Activated naive CD8-positive, alpha-beta T cell treated with anti-CD3 and anti-CD28 coated beads for 36 hours (primary cell): ENCODE data around the gene GSTM3. TPM values are rescaled to one million over a fixed set of nuclear protein-coding genes. Genes with fewer than 3 reads are reported as not detected.
A peak's percentile ranks its signal among the peaks of the same experiment; 100 is the strongest.

Source experiments
- DNase-seq: peaks from one replicate; pipeline ENCODE4 v3.0.0; 2021
- H3K27ac Mint-ChIP-seq: one replicate; pipeline ENCODE4 v1.8.0; 2022; ENCODE audit warnings: mild to moderate bottlenecking, moderate library complexity, mixed read lengths
- H3K27me3 Mint-ChIP-seq: one replicate; pipeline ENCODE4 v1.8.0; 2022; ENCODE audit warnings: mild to moderate bottlenecking, mixed read lengths
- H3K36me3 Mint-ChIP-seq: one replicate; pipeline ENCODE4 v1.8.0; 2021; ENCODE audit warnings: mild to moderate bottlenecking, mixed read lengths
- H3K4me1 Mint-ChIP-seq: one replicate; pipeline ENCODE4 v1.8.0; 2021; ENCODE audit warnings: mixed read lengths
- H3K4me3 Mint-ChIP-seq: one replicate; pipeline ENCODE4 v1.8.0; 2022; ENCODE audit warnings: mild to moderate bottlenecking, moderate library complexity, mixed read lengths
- H3K9me3 Mint-ChIP-seq: one replicate; pipeline ENCODE4 v1.8.0; 2022; ENCODE audit warnings: mixed read lengths
- total RNA-seq, 2 experiments: library from RNA; stranded (reverse); gene quantifications; one replicate each; pipeline ENCODE4 v1.2.3, GENCODE V29; 2021

Gene GSTM3
- total RNA-seq, 2 experiments from 2014 or later, result 21.4 to 25.4 TPM

DNA sequence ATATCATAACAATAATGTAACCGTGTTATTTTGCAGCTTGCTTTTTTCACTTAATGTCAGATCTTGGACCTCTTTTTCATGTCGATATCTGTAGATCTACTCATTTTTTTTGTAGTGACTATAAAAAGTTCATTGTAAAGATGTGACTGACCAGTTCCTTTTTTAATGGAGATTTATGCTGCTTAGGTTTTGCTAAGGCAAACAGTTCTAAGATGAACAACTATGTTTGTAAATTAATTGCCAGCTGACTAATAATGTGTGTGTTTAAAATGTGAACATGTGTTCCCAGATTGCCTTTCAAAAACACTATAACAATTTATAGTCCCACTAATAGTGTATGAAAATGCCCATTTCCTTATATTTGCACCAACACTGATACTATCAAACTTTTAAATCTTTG lies 41.0 kb upstream of the GSTM3 start:
- H3K4me1 Mint-ChIP-seq, result no peaks in the 10 kb centered on the region
- no peaks in the 10 kb centered on the region for H3K27me3 Mint-ChIP-seq
- H3K36me3 Mint-ChIP-seq, result no peaks in the 10 kb centered on the region
- no peak for DNase-seq
- H3K4me3 Mint-ChIP-seq, result no peak overlapping the region
- no peak overlapping the region for H3K27ac Mint-ChIP-seq
- H3K9me3 Mint-ChIP-seq, result no peaks in the 10 kb centered on the region

GRCh38 chr1:109780982-109781381 lies 40.1 kb upstream of the GSTM3 start:
- Mint-ChIP-seq H3K27me3 (no peaks in the 10 kb centered on the region), H3K4me1 (peaks cover 3% of the 10 kb centered on the region), H3K36me3 (no peaks in the 10 kb centered on the region), H3K4me3 (no peak overlapping the region), H3K27ac (no peak overlapping the region), H3K9me3 (no peaks in the 10 kb centered on the region)
- no peak for DNase-seq

GRCh38 chr1:109777980-109778625 lies 37.3 kb upstream of the GSTM3 start:
- Mint-ChIP-seq H3K9me3 (no peaks in the 10 kb centered on the region), H3K27ac (no peak overlapping the region)

GRCh38 chr1:109777436-109777835 lies 36.6 kb upstream of the GSTM3 start:
- Mint-ChIP-seq H3K4me3 (no peak overlapping the region), H3K27ac (no peak overlapping the region), H3K4me1 (peaks cover 4% of the 10 kb centered on the region), H3K36me3 (no peaks in the 10 kb centered on the region), H3K27me3 (peaks cover 6% of the 10 kb centered on the region), H3K9me3 (no peaks in the 10 kb centered on the region)
- no peak for DNase-seq

More at GRCh38 chr1:109777980-109778625, 37.3 kb upstream of the GSTM3 start:
- peaks cover 6% of the 10 kb centered on the region for H3K27me3 Mint-ChIP-seq
- H3K36me3 Mint-ChIP-seq, result no peaks in the 10 kb centered on the region
- H3K4me1 Mint-ChIP-seq, result peaks cover 4% of the 10 kb centered on the region
- no peak overlapping the region for H3K4me3 Mint-ChIP-seq
- no peak for DNase-seq

GRCh38 chr1:109776911-109777310 lies 36.1 kb upstream of the GSTM3 start:
- no peak overlapping the region for H3K4me3 Mint-ChIP-seq
- no peak overlapping the region for H3K27ac Mint-ChIP-seq
- H3K9me3 Mint-ChIP-seq, result no peaks in the 10 kb centered on the region
- H3K36me3 Mint-ChIP-seq, result no peaks in the 10 kb centered on the region
- peaks cover 6% of the 10 kb centered on the region for H3K27me3 Mint-ChIP-seq
- peaks cover 6% of the 10 kb centered on the region for H3K4me1 Mint-ChIP-seq
- DNase-seq, result peak; percentile 71

GRCh38 chr1:109776206-109776835 lies 35.5 kb upstream of the GSTM3 start:
- H3K9me3 Mint-ChIP-seq, result no peaks in the 10 kb centered on the region
- no peak overlapping the region for H3K4me3 Mint-ChIP-seq
- H3K4me1 Mint-ChIP-seq, result peaks cover 6% of the 10 kb centered on the region
- no peak for DNase-seq
- H3K36me3 Mint-ChIP-seq, result no peaks in the 10 kb centered on the region
- H3K27ac Mint-ChIP-seq, result no peak overlapping the region
- H3K27me3 Mint-ChIP-seq, result peaks cover 6% of the 10 kb centered on the region

DNA sequence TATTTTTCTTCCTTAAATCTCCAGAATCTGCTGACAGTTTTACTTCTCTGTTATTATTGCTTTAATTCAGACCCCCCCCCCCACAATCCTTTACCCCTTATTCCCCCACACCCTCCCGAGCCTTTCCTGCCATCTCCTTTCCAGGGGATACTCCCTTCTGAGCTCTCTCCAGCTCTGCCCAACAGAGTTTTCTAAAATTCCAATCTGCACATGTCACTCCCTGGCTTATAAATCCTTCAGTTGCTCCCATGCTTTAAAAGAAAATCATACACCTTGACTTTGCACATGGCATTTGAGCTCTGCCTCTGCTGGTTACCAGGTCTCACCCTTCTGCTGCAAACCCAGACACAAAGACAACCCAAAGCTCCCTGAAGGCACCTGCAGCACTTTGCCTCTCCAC lies 34.6 kb upstream of the GSTM3 start:
- Mint-ChIP-seq H3K36me3 (no peaks in the 10 kb centered on the region), H3K9me3 (no peaks in the 10 kb centered on the region), H3K27ac (no peak overlapping the region), H3K4me3 (no peak overlapping the region), H3K27me3 (peaks cover 6% of the 10 kb centered on the region), H3K4me1 (peaks cover 6% of the 10 kb centered on the region)
- no peak for DNase-seq

- Mint-ChIP-seq H3K4me1 (peaks cover 6% of the 10 kb centered on the region), H3K4me3 (no peak overlapping the region), H3K27ac (no peak overlapping the region), H3K36me3 (no peaks in the 10 kb centered on the region), H3K27me3 (peaks cover 6% of the 10 kb centered on the region), H3K9me3 (no peaks in the 10 kb centered on the region)
- no peak for DNase-seq
Observed at GRCh38 chr1:109773900-109774485, 33.2 kb upstream of the GSTM3 start.

DNA sequence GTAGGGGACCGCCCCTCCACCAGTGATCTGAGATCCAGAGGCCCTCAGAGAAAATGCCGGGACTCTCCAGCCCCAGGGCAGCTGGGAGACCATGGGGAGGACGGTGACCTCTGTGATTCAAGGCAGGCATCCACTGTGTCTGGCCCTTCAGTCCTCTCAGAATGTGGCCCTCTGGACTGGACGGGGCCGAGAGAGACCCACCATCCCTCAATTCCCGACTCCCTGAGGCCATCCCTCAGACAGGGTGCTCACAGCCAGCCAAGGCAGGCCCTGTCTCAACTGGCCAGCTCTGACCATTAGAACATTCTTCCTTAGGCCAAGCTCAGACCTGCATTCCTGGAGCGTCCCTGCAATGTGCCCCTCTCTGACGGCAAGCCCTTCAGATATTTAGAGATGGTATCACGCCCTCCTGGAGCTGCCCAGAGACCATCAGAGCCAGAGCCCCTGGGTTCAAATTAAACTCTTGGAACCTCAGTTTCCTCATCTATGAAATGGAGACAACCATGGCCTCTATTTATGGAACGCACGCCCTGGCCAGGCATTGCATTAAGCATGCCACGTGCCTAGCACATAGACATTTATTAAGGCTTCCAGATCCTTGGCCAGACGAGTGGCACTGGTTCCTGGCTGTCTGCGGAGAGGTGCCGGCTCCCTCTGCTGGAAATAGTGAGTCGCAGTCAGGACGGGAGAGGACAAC lies 32.5 kb upstream of the GSTM3 start:
- Mint-ChIP-seq H3K4me3 (no peak overlapping the region), H3K4me1 (peaks cover 6% of the 10 kb centered on the region), H3K27ac (no peak overlapping the region), H3K9me3 (no peaks in the 10 kb centered on the region), H3K27me3 (peaks cover 6% of the 10 kb centered on the region), H3K36me3 (no peaks in the 10 kb centered on the region)
- DNase-seq, result peak; percentile 72

GRCh38 chr1:109772658-109773202 lies 31.9 kb upstream of the GSTM3 start:
- Mint-ChIP-seq H3K9me3 (no peaks in the 10 kb centered on the region), H3K27me3 (peaks cover 6% of the 10 kb centered on the region), H3K4me3 (no peak overlapping the region), H3K4me1 (peaks cover 6% of the 10 kb centered on the region), H3K27ac (no peak overlapping the region), H3K36me3 (no peaks in the 10 kb centered on the region)
- DNase-seq, result no peak

DNA sequence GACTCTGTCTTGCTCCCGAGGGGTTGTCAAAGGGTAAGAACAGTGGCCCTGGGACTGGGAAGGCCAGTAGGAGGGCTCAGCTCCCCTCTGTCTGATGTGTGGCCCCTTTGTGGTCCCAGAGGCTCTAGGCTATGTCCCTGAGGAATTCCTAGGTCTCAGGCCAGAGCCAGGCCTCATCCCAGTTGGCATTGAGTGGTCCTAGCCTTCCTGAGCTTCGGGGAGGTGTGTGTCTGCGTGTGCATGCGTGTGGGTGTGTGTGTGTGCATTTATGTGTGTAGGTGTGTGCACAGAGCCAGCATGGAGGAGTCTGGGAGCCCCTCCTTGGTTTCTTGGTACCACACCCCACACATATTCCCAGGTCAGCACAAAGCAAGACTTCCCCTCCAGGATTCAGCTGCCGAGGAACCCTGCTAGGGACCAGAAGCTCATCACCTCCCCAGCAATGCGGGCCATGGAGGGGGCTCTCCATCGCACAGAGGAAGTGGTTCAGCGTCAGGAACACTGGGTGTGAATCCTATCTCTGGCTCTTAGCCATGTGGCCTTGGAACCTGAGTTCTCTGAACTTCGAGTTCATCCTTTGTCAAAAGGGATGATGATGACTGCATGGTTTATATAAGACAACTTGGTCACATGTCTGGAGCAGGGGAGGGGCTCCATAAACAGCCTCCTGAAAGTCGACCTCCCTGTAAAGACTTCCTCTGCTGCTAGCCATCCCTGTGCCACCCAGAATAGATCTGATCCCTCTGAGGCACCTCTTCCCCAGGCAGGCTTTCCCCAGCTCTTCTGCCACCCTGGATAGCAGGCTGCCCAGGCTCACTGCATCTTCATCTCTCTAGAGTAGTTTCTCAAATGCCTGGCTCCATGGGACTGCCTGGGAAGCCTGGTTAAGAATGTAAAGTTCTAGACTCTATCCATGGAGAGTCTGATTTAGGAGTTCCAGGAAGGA lies 31.1 kb upstream of the GSTM3 start:
- Mint-ChIP-seq H3K27me3 (peaks cover 6% of the 10 kb centered on the region), H3K4me1 (peaks cover 6% of the 10 kb centered on the region), H3K27ac (no peak overlapping the region), H3K4me3 (no peak overlapping the region), H3K9me3 (no peaks in the 10 kb centered on the region), H3K36me3 (no peaks in the 10 kb centered on the region)
- DNase-seq, result no peak

DNA sequence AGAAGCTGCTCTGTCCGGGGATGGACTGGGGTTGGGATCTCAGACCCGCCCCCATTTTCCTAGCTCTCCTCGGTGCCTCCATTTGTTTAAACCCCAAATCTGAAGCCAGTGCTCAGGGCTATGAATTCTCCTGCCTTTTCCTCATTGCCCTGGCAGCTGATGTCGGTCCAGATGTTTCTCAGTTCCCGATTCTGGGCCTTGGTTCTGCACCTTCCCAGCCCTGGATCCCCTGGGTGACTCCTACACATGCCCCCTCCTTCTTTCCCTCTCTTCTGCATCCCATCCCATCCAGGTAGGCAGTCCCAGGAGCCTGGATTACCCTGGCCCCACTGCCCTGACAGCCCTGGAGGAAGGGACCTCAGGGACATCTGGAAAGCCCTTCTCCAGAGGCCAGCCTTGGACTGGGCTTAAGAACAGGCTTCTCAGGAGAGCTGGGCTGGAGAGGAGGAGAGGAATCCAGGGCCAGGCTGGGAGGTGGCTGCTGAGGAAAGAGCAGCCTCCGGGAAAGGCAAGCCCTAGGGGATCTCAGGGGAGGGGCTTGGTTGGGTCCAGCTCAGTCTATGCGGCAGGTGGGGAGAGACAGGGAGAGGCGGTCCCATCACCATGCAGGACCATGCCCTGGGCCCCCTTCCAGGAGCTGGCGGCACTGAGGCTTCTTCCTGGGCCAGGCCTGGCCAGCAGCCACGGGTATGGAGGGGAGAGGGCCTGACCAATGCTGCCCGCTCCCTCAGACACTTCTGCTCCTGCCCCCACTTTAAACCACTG lies 29.7 kb upstream of the GSTM3 start:
- DNase-seq, result no peak
- Mint-ChIP-seq H3K27me3 (peaks cover 6% of the 10 kb centered on the region), H3K27ac (no peak overlapping the region), H3K9me3 (no peaks in the 10 kb centered on the region), H3K4me3 (no peak overlapping the region), H3K36me3 (no peaks in the 10 kb centered on the region), H3K4me1 (peaks cover 3% of the 10 kb centered on the region)

- no peak for DNase-seq
- Mint-ChIP-seq H3K4me1 (peaks cover 3% of the 10 kb centered on the region), H3K4me3 (no peak overlapping the region), H3K27ac (no peak overlapping the region), H3K27me3 (peaks cover 2% of the 10 kb centered on the region), H3K36me3 (no peaks in the 10 kb centered on the region), H3K9me3 (no peaks in the 10 kb centered on the region)
Observed at GRCh38 chr1:109769330-109770078, 28.7 kb upstream of the GSTM3 start.
